Amniotic stem cell (primary cell): ENCODE results near the gene SFMBT2.
"Not testable (repeated sequence)": the region's sequence is repeated elsewhere in the genome, so short reads cannot be mapped to it uniquely, and the experiment has no call there.

ENCODE experiments used
- DNase-seq: peaks from one replicate; lab custom pipeline; 2025; lab: John Stamatoyannopoulos, UW

Gene SFMBT2

GRCh38 chr10:7184116-7184515, 226.7 kb downstream of the SFMBT2 start:
- not testable (repeated sequence) for DNase-seq

DNA sequence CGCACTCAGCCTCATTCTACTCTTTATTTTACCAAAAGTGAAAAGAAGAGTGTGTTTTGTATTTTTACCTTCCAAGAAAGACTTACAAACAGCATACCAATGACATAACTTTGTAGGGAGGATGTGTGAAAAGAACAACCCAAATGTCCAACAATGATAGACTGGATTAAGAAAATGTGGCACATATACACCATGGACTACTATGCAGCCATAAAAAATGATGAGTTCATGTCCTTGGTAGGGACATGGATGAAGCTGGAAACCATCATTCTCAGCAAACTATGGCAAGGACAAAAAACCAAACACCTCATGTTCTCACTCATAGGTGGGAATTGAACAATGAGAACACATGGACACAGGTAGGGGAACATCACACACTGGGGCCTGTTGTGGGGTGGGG, 228.5 kb downstream of the SFMBT2 start:
- DNase-seq = not testable (repeated sequence)

DNA sequence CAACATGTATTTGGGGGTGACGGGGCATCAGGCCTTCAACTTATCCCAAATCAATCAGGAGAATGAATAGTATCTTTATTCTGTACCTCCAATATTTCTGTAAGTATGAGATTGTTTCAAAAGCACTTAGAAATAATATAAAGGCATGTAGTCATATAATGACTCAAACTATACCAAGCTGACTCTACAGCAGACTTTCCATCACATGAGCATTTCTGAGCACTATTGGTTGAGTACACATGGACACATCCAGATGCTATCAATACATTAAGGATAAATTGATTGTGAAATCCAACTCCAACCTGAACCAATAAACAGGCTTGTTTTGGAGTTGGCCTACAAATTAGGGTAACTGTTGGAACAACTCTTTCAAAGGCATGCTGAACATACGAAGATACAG, 229.4 kb downstream of the SFMBT2 start:
- DNase-seq = no peak

DNA sequence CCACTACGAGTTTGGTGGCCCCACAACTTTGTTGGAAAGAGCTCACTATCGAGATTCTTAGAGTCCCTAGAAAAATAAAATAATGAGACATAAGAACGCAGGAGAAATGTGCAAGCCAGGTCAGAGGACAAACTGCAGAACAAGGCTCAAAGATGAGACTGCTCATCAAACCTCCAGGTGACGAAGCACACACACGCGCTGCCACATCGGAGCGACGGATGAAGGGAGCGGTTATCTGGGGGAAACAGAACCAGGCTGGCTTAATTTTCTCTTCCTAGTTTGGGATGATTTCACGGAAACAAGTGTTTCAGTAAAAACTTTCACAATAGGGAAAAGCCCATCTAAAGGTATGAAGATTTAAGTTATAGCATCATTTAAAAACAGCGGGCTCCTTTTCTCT, 231.3 kb downstream of the SFMBT2 start:
- no peak for DNase-seq

DNA sequence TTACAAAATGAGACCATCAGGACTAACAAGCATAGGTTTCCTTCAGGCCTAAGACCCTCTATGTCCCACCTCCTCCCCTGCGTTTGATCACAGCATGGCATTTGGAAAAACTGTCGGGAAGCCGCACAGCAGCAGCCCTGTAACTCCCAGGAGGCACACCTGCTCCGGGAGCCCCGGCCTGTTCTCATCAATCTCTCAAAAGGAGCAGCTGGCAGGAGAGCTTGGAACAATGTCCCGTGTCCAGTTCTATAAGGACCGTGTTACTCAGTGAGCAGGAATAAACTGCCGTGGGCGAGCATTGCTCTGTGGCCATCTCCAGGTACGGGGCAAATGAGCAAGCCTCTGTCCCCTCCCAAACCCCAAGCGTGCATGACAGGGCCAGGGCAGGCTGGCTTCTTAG, 236.9 kb downstream of the SFMBT2 start:
- DNase-seq = no peak

DNA sequence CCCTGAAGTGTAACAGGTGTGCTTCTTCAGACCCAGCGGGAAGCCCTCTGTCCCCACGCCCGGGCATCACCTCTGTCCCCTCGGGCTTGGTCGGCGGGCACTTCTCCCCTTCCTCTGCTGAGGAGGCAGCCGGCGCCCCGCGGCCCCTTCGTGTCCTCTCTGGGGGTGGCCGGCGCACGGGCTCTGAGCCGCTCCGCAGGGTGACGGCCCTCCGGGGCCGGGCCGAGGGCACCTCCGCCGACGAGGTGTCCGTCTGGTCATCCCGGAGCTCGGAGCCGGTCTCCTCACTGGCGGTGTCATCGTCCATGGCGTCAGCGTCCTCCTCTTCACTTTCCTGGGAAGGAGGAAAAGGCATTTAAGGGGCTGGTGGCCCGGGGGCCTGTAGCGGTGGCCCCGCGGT, 239.0 kb downstream of the SFMBT2 start:
- no peak for DNase-seq

DNA sequence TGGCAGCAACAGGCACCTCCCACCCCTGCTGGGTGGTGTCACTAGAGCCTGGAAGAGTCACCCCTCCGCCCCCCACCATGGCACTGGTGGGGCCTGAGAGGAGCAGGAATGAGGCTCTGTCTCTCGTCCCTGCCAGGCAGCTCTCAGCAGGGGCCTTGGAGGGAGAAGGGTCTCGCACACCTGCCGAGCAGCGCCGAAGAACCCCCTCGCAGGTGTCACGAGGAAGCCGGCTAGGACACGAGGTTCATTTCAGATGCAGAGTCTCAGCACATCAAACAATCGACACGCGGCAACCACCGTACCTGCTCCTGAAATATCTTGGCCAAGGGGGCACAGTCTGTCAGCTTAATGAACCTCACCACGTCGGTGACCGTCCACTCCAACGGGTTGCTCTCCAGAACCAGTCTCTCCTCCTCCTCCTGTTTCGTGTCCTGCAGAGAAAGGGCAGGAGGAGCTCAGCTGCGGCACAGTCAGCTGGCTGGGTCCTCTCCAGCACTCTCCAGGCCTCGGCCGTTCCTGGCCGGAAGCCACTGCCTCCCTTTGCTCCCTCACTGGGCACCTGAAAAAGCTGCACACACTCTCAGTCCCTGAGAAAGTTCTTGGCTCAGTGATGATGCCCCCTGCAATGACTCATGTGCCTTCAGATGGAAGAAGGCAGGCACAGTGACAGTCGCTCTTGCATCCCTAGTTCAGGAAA, 240.1 kb downstream of the SFMBT2 start:
- DNase-seq = no peak

DNA sequence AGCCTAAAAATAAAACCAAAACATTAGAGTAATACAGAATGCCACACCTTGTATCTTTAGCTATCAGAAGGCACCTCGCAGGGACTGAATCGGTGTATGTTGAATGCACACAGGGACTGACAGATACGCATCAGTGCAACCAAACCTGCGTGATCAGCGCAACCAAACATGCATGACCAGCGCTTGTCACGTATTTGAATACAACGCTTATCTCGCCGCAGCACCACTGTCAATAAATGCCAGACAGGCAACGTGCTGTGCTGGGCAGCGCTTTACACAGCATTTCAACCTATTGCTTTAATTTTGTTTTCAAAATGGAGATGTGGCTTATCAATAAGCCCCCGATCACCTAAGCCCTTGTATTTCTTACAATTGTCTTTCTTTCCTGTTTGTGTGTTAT, 242.4 kb downstream of the SFMBT2 start:
- no peak for DNase-seq

- DNase-seq = no peak
Measured at GRCh38 chr10:7165500-7166177, 245.2 kb downstream of the SFMBT2 start.

GRCh38 chr10:7164955-7165354, 245.9 kb downstream of the SFMBT2 start:
- no peak for DNase-seq

- DNase-seq = no peak
Measured at GRCh38 chr10:7162331-7162730, 248.5 kb downstream of the SFMBT2 start.

DNA sequence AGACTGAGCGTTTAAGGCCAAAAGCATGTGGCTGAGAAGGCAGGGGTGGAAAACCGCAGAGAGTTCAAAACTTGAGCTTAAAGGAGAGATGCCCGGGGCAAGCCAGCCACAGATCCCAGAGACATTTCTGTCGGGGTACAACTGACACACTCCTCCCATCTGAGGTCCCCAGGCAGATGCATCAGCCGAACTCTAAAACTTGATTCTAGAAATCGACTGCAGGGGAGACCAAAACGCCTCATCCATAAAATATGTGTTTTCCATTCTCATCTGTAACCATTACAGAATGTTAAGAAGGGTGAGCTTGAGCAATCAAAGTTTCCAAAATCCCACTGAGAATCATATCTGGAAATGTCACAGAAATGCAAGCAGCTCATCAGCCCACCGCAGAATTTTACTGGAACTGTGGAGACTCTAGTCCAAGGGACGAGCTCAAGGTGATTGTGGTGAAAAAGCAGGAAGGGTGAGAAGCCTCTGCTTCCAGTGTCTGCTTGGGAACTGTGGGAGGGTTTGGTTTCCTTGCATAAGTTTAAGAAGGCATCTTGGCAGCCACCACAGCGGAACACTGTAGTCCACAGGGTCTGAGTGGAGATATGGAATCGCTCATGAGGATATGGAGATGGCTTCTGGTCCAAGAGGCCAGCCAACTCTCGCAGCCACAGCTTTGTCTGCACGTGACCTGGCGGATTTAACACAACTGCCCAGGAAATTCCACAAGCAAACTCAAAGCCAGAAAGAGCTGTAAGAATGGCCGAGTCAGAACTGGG, 249.2 kb downstream of the SFMBT2 start:
- DNase-seq = no peak

DNA sequence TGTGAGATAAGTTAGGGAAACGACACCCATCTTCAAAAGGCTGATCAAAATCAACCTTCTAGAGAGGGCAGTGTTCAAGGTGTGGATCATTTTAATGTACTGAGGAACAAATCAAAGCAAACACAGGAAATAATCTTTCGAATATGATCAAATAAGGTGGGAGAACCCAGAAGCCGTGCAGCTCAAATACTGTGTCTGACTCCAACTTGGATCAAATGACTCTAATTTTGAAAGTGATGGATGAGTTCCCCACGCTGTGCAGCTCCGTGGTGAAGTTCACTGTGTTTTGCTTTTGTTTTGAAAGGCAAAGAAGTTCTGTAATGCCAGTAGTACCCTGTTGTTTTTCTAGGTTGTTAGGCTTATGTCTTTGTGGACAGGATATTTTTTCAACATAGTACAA, 250.9 kb downstream of the SFMBT2 start:
- no peak for DNase-seq

GRCh38 chr10:7159517-7159916, 251.3 kb downstream of the SFMBT2 start:
- no peak for DNase-seq

GRCh38 chr10:7157091-7157490, 253.7 kb downstream of the SFMBT2 start:
- no peak for DNase-seq

GRCh38 chr10:7153750-7154149, 257.1 kb downstream of the SFMBT2 start:
- no peak for DNase-seq

GRCh38 chr10:7152982-7153381, 257.9 kb downstream of the SFMBT2 start:
- no peak for DNase-seq

DNA sequence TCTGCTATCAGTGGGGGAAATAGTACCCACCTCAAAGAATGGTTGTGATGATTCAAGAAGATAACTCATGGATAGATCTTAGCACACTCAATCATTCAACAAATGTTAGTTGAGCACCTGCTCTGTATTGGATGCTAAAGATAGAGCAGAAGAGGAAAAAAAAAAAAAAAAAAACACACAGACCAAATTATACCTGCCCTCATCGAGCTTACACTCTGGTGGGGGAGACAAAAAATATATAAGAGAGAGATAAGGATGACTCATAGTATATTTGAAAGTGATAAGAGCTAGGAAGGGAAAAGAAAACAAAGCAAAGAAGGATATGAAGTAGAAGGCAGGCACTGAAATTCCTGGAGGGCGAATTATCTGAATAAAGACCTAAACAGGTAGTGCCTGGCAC, 258.5 kb downstream of the SFMBT2 start:
- no peak for DNase-seq

GRCh38 chr10:7151538-7151937, 259.3 kb downstream of the SFMBT2 start:
- no peak for DNase-seq

- no peak for DNase-seq
Measured at GRCh38 chr10:7150349-7150748, 260.5 kb downstream of the SFMBT2 start.

- no peak for DNase-seq
Measured at GRCh38 chr10:7146189-7146588, 264.6 kb downstream of the SFMBT2 start.

- no peak for DNase-seq
Measured at GRCh38 chr10:7136016-7136415, 274.8 kb downstream of the SFMBT2 start.

DNA sequence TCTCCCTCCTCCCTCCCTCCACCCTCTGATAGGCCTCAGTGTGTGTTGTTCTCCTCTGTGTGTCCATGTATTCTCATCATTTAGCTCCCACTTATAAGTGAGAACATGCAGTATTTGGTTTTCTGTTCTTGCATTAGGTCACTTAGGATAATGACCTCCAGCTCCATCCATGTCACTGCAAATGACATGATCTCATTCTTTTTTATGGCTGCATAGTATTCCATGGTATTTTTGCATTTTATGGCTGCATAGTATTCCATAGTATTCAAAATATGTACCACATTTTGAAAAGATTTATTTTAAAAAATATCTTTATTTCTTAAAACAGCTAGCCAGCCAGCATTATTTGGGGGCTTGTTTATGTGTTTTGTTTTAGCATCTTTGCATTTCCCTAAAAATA, 275.6 kb downstream of the SFMBT2 start:
- DNase-seq = no peak
